IPS DF 6.9 (cell line): ENCODE results near the gene CD226.

Experiments
- DNase-seq: peaks from one replicate; pipeline ENCODE4 v3.0.0-alpha.2; 2013; ENCODE audit warnings: low read depth, low spot score
- H3K27ac ChIP-seq: one replicate; pipeline ENCODE4 v1.5.1; 2013; ENCODE audit warnings: low read length, control low read depth
- H3K27me3 ChIP-seq: 2 replicates; pipeline ENCODE4 v1.6.1; 2013; ENCODE audit warnings: mild to moderate bottlenecking, low read length; ENCODE audit not compliant: control insufficient read depth, insufficient read depth
- H3K36me3 ChIP-seq: 2 replicates; pipeline ENCODE4 v1.6.1; 2013; ENCODE audit warnings: low read length; ENCODE audit not compliant: control insufficient read depth, insufficient read depth
- H3K4me1 ChIP-seq: 2 replicates; pipeline ENCODE4 v1.6.1; 2013; ENCODE audit warnings: low read length; ENCODE audit not compliant: control insufficient read depth, insufficient read depth
- H3K4me3 ChIP-seq: 2 replicates; pipeline ENCODE4 v1.5.1; 2013; ENCODE audit warnings: mild to moderate bottlenecking, low read length
- H3K9me3 ChIP-seq: 2 replicates; pipeline ENCODE4 v1.6.1; 2013; ENCODE audit warnings: low read length, inconsistent platforms; ENCODE audit not compliant: control insufficient read depth, insufficient read depth
- WGBS: extraction: QIAGEN DNeasy Blood & Tissue Kit; methylation state at CpG from one replicate; pipeline ENCODE4 v1.1.7; 2013; ENCODE audit warnings: mixed read lengths, missing lambda C conversion rate; ENCODE audit not compliant: insufficient read length, insufficient coverage; 5-methylcytosine and 5-hydroxymethylcytosine counted together

Gene CD226

GRCh38 chr18:69956665-69957620 is 9.3 kb upstream of the CD226 start:
- no peaks in the 10 kb centered on the region for H3K9me3 ChIP-seq
- DNase-seq, result no peak
- no peaks in the 10 kb centered on the region for H3K27me3 ChIP-seq
- no peak overlapping the region for H3K4me3 ChIP-seq
- H3K4me1 ChIP-seq, result no peaks in the 10 kb centered on the region
- no peaks in the 10 kb centered on the region for H3K36me3 ChIP-seq
- WGBS, result no CpG with 5 or more reads among the region's 20 CpGs
- H3K27ac ChIP-seq, result no peak overlapping the region

GRCh38 chr18:69956057-69956456 is 8.4 kb upstream of the CD226 start:
- no peaks in the 10 kb centered on the region for H3K9me3 ChIP-seq
- no peaks in the 10 kb centered on the region for H3K27me3 ChIP-seq
- WGBS, result no CpG with 5 or more reads among the region's 5 CpGs
- H3K36me3 ChIP-seq, result no peaks in the 10 kb centered on the region
- H3K27ac ChIP-seq, result no peak overlapping the region
- no peaks in the 10 kb centered on the region for H3K4me1 ChIP-seq
- H3K4me3 ChIP-seq, result no peak overlapping the region
- no peak for DNase-seq

- DNase-seq, result no peak
- H3K27ac ChIP-seq, result no peak overlapping the region
- WGBS, result no CpG with 5 or more reads among the region's 5 CpGs
Measured at GRCh38 chr18:69954719-69955480, 7.2 kb upstream of the CD226 start.

GRCh38 chr18:69953191-69953590 is 5.5 kb upstream of the CD226 start:
- H3K4me3 ChIP-seq, result no peak overlapping the region
- no peaks in the 10 kb centered on the region for H3K27me3 ChIP-seq
- H3K4me1 ChIP-seq, result no peaks in the 10 kb centered on the region
- no peak overlapping the region for H3K27ac ChIP-seq
- no peak for DNase-seq
- H3K9me3 ChIP-seq, result no peaks in the 10 kb centered on the region
- no CpG with 5 or more reads among the region's 2 CpGs for WGBS
- no peaks in the 10 kb centered on the region for H3K36me3 ChIP-seq

More at GRCh38 chr18:69954719-69955480, 7.2 kb upstream of the CD226 start:
- Histone ChIP-seq H3K4me1 (no peaks in the 10 kb centered on the region), H3K36me3 (no peaks in the 10 kb centered on the region), H3K4me3 (no peak overlapping the region), H3K9me3 (no peaks in the 10 kb centered on the region), H3K27me3 (no peaks in the 10 kb centered on the region)

- no peak overlapping the region for H3K27ac ChIP-seq
- no peaks in the 10 kb centered on the region for H3K27me3 ChIP-seq
- H3K4me3 ChIP-seq, result no peak overlapping the region
- WGBS, result no CpG with 5 or more reads among the region's 1 CpG
- no peaks in the 10 kb centered on the region for H3K4me1 ChIP-seq
- no peak for DNase-seq
- H3K36me3 ChIP-seq, result no peaks in the 10 kb centered on the region
- no peaks in the 10 kb centered on the region for H3K9me3 ChIP-seq
Measured at GRCh38 chr18:69951182-69951581, 3.5 kb upstream of the CD226 start.

- 100% methylated on average over 2 of the region's 4 CpGs for WGBS
- no peak for DNase-seq
- no peak overlapping the region for H3K27ac ChIP-seq
- H3K27me3 ChIP-seq, result no peaks in the 10 kb centered on the region
- H3K4me3 ChIP-seq, result no peak overlapping the region
- no peaks in the 10 kb centered on the region for H3K36me3 ChIP-seq
- H3K4me1 ChIP-seq, result no peaks in the 10 kb centered on the region
- H3K9me3 ChIP-seq, result no peaks in the 10 kb centered on the region
Measured at GRCh38 chr18:69949538-69949936, 1.9 kb upstream of the CD226 start.

GRCh38 chr18:69948919-69949537 is 1.4 kb upstream of the CD226 start:
- Histone ChIP-seq H3K4me3 (no peak overlapping the region), H3K36me3 (no peaks in the 10 kb centered on the region), H3K27ac (no peak overlapping the region), H3K27me3 (no peaks in the 10 kb centered on the region), H3K4me1 (no peaks in the 10 kb centered on the region), H3K9me3 (no peaks in the 10 kb centered on the region)
- 100% methylated on average over 2 of the region's 15 CpGs for WGBS
- no peak for DNase-seq

- no peaks in the 10 kb centered on the region for H3K4me1 ChIP-seq
- H3K27me3 ChIP-seq, result no peaks in the 10 kb centered on the region
- no peaks in the 10 kb centered on the region for H3K9me3 ChIP-seq
- H3K4me3 ChIP-seq, result no peak overlapping the region
- no peak overlapping the region for H3K27ac ChIP-seq
- WGBS, result no CpG with 5 or more reads among the region's 2 CpGs
- H3K36me3 ChIP-seq, result no peaks in the 10 kb centered on the region
- DNase-seq, result no peak
Measured at GRCh38 chr18:69948256-69948655, 583 bp upstream of the CD226 start.

GRCh38 chr18:69946608-69947155 is 991 bp downstream of the CD226 start:
- WGBS, result no CpG with 5 or more reads among the region's 5 CpGs
- H3K4me3 ChIP-seq, result no peak overlapping the region
- H3K27ac ChIP-seq, result no peak overlapping the region
- DNase-seq, result no peak
- H3K9me3 ChIP-seq, result no peaks in the 10 kb centered on the region
- H3K4me1 ChIP-seq, result no peaks in the 10 kb centered on the region
- H3K27me3 ChIP-seq, result no peaks in the 10 kb centered on the region
- no peaks in the 10 kb centered on the region for H3K36me3 ChIP-seq
